Parathyroid adenoma (tissue), 2 donors: ENCODE data around the gene NAA16.

Source experiments
- H2AFZ ChIP-seq: fragments of 300-600 bp; sonication (generic); one replicate; pipeline ENCODE4 v1.7.0; 2017; ENCODE audit warnings: antibody characterized with exemption, mild to moderate bottlenecking
- H3K27ac ChIP-seq: fragments of 300-600 bp; sonication (generic); one replicate; pipeline ENCODE4 v1.7.0; 2017
- H3K27me3 ChIP-seq: fragments of 300-600 bp; sonication (generic); one replicate; pipeline ENCODE4 v1.7.0; 2017; ENCODE audit warnings: low read length; ENCODE audit not compliant: control insufficient read depth, insufficient read depth
- H3K36me3 ChIP-seq: fragments of 300-600 bp; sonication (generic); one replicate; pipeline ENCODE4 v1.7.0; 2017; ENCODE audit warnings: low read length; ENCODE audit not compliant: control insufficient read depth, insufficient read depth
- H3K4me1 ChIP-seq: fragments of 300-600 bp; sonication (generic); one replicate; pipeline ENCODE4 v1.7.0; 2017; ENCODE audit warnings: control low read depth
- H3K4me2 ChIP-seq: fragments of 300-600 bp; sonication (generic); one replicate; pipeline ENCODE4 v1.7.0; 2017; ENCODE audit warnings: low read length
- H3K4me3 ChIP-seq: fragments of 300-600 bp; sonication (generic); one replicate; pipeline ENCODE4 v1.7.0; 2017; ENCODE audit warnings: low read depth, low read length
- H3K79me2 ChIP-seq: fragments of 300-600 bp; sonication (generic); one replicate; pipeline ENCODE4 v1.7.0; 2017; ENCODE audit warnings: control low read depth
- H3K9ac ChIP-seq: fragments of 300-600 bp; sonication (generic); one replicate; pipeline ENCODE4 v1.7.0; 2017; ENCODE audit warnings: mild to moderate bottlenecking
- H3K9me3 ChIP-seq: fragments of 300-600 bp; sonication (generic); one replicate; pipeline ENCODE4 v1.7.0; 2017; ENCODE audit warnings: low read length; ENCODE audit not compliant: control insufficient read depth
- TF ChIP-seq, protein P1 (sequence below): fragments of 300-600 bp; sonication (generic); IDR thresholded peaks from one replicate; pipeline ENCODE4 v1.7.0; 2017; ENCODE audit warnings: antibody characterized with exemption, mild to moderate bottlenecking
- donor health status: primary hyperparathyroidism.

Gene NAA16

DNA sequence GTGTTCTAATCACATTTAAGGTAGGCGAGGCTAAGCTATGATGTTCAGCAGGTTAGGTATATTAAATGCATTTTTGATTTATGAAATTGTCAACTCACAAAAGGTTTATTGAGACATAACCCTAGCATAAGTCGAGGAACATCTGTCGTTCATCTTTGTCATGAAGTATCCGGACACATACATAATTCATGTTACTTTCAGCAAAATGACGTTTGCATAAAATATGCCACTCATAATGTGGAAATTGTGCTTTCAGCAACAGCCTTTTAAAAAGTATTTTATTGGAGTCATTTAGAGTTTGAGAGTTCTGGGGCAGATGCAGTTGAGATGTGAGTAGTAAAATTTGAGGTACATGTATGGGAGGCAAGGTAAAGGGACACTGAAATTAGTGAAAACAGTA lies 66.4 kb downstream of the NAA16 start:
- H3K36me3 ChIP-seq: no peaks in the 10 kb centered on the region
- H3K4me2 ChIP-seq: no peak overlapping the region
- no peaks in the 10 kb centered on the region for H3K9me3 ChIP-seq

DNA sequence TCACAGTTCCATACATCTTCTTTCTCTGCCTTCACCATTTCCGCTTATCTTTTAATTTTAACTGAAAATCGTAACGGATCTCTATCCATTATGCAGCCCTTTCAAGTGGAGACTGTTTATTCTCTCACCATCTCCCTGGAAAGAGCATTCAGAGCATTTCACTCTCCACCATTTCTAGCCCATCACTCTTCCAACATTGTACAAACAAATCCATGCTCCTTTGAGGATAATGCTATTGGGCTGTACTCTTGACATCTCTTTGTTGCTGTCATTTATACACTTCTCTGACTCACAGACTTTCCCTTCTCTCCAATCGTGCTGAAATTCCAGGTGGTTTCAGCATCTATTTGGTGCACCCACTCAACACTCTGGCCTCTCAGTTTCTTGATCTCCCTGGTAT lies 71.4 kb downstream of the NAA16 start:
- TF ChIP-seq, protein P1, sequence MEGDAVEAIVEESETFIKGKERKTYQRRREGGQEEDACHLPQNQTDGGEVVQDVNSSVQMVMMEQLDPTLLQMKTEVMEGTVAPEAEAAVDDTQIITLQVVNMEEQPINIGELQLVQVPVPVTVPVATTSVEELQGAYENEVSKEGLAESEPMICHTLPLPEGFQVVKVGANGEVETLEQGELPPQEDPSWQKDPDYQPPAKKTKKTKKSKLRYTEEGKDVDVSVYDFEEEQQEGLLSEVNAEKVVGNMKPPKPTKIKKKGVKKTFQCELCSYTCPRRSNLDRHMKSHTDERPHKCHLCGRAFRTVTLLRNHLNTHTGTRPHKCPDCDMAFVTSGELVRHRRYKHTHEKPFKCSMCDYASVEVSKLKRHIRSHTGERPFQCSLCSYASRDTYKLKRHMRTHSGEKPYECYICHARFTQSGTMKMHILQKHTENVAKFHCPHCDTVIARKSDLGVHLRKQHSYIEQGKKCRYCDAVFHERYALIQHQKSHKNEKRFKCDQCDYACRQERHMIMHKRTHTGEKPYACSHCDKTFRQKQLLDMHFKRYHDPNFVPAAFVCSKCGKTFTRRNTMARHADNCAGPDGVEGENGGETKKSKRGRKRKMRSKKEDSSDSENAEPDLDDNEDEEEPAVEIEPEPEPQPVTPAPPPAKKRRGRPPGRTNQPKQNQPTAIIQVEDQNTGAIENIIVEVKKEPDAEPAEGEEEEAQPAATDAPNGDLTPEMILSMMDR: no peak
- H3K27me3 ChIP-seq: no peaks in the 10 kb centered on the region
- H3K4me3 ChIP-seq: no peak overlapping the region
- H3K9me3 ChIP-seq: no peaks in the 10 kb centered on the region
- no peak overlapping the region for H3K4me2 ChIP-seq
- no peaks in the 10 kb centered on the region for H3K79me2 ChIP-seq
- no peak overlapping the region for H2AFZ ChIP-seq
- no peak overlapping the region for H3K9ac ChIP-seq
- H3K36me3 ChIP-seq: no peaks in the 10 kb centered on the region
- no peaks in the 10 kb centered on the region for H3K4me1 ChIP-seq
- H3K27ac ChIP-seq: no peak overlapping the region

More for the DNA sequence above, 66.4 kb downstream of the NAA16 start:
- no peak overlapping the region for H3K27ac ChIP-seq
- H3K9ac ChIP-seq: no peak overlapping the region
- TF ChIP-seq, protein P1: no peak
- H3K4me1 ChIP-seq: no peaks in the 10 kb centered on the region
- no peak overlapping the region for H2AFZ ChIP-seq
- no peaks in the 10 kb centered on the region for H3K79me2 ChIP-seq
- no peak overlapping the region for H3K4me3 ChIP-seq
- H3K27me3 ChIP-seq: no peaks in the 10 kb centered on the region

DNA sequence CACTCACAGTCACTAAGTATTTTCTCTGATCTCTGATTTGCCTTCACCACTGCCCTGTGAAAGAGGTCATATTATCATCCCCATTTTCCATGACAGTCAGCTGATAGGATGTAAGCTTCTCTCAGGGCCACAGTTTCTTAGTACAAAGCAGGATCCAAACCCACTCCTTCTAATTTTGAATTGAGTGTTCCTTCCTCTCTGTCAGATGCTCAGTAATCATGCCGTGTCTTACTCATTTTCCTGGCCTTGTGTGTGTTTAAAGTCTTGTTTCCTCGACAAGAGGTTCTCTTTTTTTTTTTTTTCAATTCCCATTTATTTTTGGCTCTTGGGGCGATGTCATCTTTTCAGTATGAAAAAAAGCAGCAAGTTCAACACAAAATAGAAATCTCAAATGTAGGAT lies 72.3 kb downstream of the NAA16 start:
- no peak overlapping the region for H3K27ac ChIP-seq
- H3K9me3 ChIP-seq: no peaks in the 10 kb centered on the region
- no peak overlapping the region for H3K4me2 ChIP-seq
- H2AFZ ChIP-seq: no peak overlapping the region
- no peaks in the 10 kb centered on the region for H3K79me2 ChIP-seq
- no peaks in the 10 kb centered on the region for H3K4me1 ChIP-seq
- H3K36me3 ChIP-seq: no peaks in the 10 kb centered on the region
- H3K9ac ChIP-seq: no peak overlapping the region
- TF ChIP-seq, protein P1: no peak
- no peak overlapping the region for H3K4me3 ChIP-seq
- no peaks in the 10 kb centered on the region for H3K27me3 ChIP-seq

DNA sequence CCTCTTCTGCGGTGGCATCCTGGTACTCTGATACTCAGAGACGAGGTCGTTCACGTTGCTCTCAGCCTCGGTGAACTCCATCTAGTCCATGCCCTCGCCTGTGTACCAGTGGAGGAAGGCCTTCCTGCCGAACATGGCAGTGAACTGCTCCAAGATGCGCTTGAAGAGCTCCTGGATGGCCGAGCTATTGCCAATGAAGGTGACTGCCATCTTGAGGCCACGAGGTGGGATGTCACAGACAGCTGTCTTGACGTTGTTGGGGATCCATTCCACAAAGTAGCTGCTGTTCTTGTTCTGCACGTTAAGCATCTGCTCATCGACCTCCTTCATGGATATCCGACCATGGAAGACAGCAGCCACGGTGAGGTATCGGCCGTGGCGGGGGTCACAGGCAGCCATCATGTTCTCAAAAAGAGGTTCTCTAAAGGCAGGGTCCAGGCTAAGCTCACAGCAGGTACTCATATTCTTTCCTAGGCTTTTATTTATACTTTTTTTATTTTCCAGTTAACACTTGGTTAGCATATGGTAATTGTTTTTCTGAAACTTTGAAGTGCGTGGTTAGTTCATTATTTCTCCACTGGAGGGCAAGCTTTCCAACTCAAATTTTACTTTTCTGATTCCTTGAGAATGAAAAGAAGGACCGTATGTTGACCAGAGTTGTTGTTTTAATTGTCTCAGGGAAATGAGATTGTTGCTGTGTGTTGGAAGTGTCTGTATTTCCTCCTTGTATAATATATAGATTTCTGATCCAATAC lies 73.9 kb downstream of the NAA16 start:
- Histone ChIP-seq H3K4me3 (no peak overlapping the region), H3K27ac (no peak overlapping the region), H3K36me3 (no peaks in the 10 kb centered on the region), H3K27me3 (no peaks in the 10 kb centered on the region), H3K9ac (no peak overlapping the region), H3K4me2 (no peak overlapping the region), H3K9me3 (no peaks in the 10 kb centered on the region), H3K4me1 (no peaks in the 10 kb centered on the region), H2AFZ (no peak overlapping the region), H3K79me2 (no peaks in the 10 kb centered on the region)
- TF ChIP-seq, protein P1: no peak

DNA sequence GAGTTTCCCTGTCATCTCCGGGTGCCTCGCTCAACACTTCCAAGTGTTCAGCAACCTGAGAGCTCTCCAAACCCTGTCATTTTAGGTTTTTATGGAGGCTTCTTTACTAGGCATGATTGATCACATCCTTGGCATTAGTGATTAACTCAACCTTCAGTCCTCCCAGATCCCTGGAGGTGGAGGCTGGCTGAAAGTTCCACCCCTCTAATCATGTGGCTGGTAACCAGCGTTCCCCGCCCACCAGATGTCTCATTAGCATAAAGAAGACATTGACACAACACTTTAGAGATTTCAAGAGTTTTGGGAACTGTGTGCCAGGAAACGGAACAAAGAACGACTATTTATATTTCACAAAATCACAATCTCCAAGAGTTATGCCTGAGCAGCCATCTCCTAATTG lies 75.1 kb downstream of the NAA16 start:
- Histone ChIP-seq H3K4me2 (no peak overlapping the region), H3K9me3 (no peaks in the 10 kb centered on the region), H3K27me3 (no peaks in the 10 kb centered on the region), H2AFZ (no peak overlapping the region), H3K79me2 (no peaks in the 10 kb centered on the region), H3K27ac (no peak overlapping the region), H3K4me1 (no peaks in the 10 kb centered on the region), H3K9ac (no peak overlapping the region), H3K4me3 (no peak overlapping the region), H3K36me3 (no peaks in the 10 kb centered on the region)
- TF ChIP-seq, protein P1: no peak
